Measurements from ENCODE around the gene DEXI. TPM values are rescaled to one million over a fixed set of nuclear protein-coding genes. Genes with fewer than 3 reads are reported as not detected.
"Not testable (repeated sequence)": the region's sequence is repeated elsewhere in the genome, so short reads cannot be mapped to it uniquely, and the experiment has no call there.

DEXI gene
- total RNA-seq, 1 donor from 2014 or later = 67.5 TPM

DNA sequence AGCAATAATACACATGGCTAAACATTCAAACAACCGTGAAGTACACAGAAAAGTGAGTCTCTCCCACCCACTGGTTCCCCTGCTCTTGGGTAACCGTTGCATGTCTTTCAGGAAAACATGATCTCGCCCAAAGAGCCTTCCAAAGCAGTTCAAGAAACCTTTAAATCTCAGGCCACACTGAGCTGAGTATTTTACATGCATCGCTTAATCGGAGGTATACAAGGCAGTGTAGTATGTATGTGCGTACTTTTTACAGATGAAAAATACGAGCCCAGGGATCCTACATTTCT lies 741 bp upstream of the DEXI start:
- H3K27ac ChIP-seq = peak overlapping the region; percentile 83

DNA sequence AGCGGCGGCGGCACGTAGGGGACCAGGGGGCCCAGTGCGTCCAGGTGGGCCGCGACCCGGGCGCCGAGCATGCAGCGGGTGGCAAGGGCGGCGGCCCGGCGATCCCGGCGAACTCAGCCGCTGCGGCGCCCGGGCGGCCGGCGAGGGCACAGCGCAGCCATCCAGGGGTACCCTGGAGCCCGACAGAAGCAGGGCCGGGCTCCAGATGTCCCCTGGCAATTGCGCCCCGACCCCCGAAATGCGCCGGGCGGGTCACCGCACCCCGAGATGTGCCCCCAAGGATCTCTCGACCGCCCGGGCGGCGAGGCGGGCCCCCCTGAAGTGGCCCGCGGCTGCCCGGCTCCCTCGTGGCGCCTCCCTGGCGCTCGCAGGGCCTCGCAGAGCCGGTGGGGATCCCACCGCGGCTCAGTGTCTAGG lies 325 bp downstream of the DEXI start:
- H3K4me3 ChIP-seq = peak overlapping the region; percentile 80
- H3K36me3 ChIP-seq; H3K9me3 ChIP-seq; intact Hi-C loops (cut with DNase I); DNase-seq (ENCODE audit: extremely low spot score in 2 of 2); H3K27me3 ChIP-seq: not testable (repeated sequence)
- H3K4me1 ChIP-seq = peaks cover 84% of the 10 kb centered on the region
- H3K27ac ChIP-seq = peak overlapping the region; percentile 83

More for the DNA sequence above, 741 bp upstream of the DEXI start:
- H3K36me3 ChIP-seq = no peaks in the 10 kb centered on the region
- no peak for TF ChIP-seq POLR2A (IDR thresholded peaks at IDR 0.05)
- TF ChIP-seq POLR2AphosphoS5 (IDR thresholded peaks at IDR 0.05; ENCODE audit: insufficient read depth in 1 of 2, low read depth in 1 of 2) = no peak
- H3K4me3 ChIP-seq = peak overlapping the region; percentile 80
- intact Hi-C loops (cut with DNase I) = no loop called here
- H3K4me1 ChIP-seq = peaks cover 78% of the 10 kb centered on the region
- no peaks in the 10 kb centered on the region for H3K27me3 ChIP-seq
- no peak for DNase-seq (ENCODE audit: extremely low spot score in 2 of 2)
- no peaks in the 10 kb centered on the region for H3K9me3 ChIP-seq

DNA sequence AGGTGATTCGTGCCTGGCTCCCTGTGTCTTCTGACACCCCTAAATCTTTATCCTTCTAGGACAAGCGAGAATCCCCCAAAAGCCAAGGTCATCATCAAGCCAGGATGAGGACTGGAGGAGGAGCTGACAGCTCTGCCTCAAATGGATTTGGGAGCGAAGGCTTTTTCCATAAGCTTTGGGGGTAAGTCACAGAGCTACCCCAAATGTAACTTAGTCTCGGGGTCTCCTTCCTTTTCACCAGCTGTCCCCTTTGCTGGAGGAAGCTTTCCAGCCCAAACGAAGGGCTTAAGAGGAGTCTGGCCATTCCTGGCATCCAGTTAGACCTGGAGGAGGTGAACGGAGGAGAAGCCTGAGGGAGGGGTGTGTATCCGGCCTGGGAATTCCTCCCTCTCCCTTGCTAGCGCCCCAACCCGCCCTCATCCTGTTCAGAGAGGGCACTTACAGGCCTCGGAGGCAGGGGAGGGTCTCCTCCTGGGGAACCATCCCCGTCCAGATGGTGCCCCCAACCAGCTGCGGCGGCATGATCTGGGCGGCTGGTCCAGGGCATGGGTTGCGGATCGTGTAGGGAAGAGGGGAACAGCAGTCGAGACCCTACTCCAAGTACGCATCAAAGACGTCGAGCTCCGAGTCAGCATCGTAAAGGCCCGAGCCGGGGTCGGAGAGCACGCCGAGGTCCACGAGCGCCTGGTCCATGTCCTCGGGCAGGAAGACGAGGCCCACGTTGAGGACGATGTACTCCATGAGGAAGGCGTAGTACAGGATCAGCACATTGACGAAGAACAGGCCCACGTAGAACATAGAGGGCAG lies 938 bp downstream of the DEXI start:
- H3K36me3 ChIP-seq = no peaks in the 10 kb centered on the region
- H3K9me3 ChIP-seq = no peaks in the 10 kb centered on the region
- H3K27ac ChIP-seq = peak overlapping the region; percentile 83
- peaks cover 84% of the 10 kb centered on the region for H3K4me1 ChIP-seq
- TF ChIP-seq POLR2AphosphoS5 (IDR thresholded peaks at IDR 0.05; ENCODE audit: insufficient read depth in 1 of 2, low read depth in 1 of 2) = peak in 1 of 2 donors; percentile 14
- no peak for TF ChIP-seq POLR2A (IDR thresholded peaks at IDR 0.05)
- DNase-seq (ENCODE audit: extremely low spot score in 2 of 2) = no peak
- intact Hi-C loops (cut with DNase I) = no loop called here
- no peaks in the 10 kb centered on the region for H3K27me3 ChIP-seq
- peak overlapping the region; percentile 80 for H3K4me3 ChIP-seq

DNA sequence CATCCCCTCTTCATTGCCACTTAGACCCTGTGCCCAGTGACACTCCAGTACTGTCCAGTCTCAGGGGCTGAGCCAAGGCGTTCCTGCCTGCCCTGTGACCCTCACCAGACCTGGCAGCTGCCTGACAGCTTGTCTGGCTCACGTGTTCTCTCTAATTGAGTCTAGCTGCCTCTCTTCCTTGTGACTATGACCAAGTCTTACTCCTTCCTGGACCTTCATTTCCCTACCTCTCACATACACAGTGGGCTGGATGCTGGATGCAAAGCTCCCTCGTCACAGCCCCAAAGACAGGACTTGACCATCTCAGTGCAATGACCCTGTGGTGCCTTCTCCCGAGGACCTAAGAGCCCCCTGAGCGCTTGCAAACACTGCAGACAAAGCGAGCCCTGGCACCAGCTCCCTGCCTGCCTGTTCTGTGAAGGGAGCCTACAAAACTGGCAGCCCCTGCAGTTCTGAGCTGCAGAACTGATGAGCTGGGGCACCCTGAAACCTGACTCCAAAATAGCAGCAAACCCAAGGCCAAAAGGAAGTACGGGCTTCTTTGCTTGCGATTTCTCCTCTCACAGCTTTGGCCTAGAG lies 1.7 kb downstream of the DEXI start:
- Histone ChIP-seq H3K9me3 (no peaks in the 10 kb centered on the region), H3K27me3 (no peaks in the 10 kb centered on the region), H3K36me3 (no peaks in the 10 kb centered on the region), H3K4me1 (peaks cover 84% of the 10 kb centered on the region), H3K4me3 (peak overlapping the region; percentile 80), H3K27ac (peak overlapping the region; percentile 83)
- intact Hi-C loops (cut with DNase I) = no loop called here
- peak in 1 of 2 donors; percentile 41 for TF ChIP-seq POLR2AphosphoS5 (IDR thresholded peaks at IDR 0.05; ENCODE audit: insufficient read depth in 1 of 2, low read depth in 1 of 2)
- no peak for TF ChIP-seq POLR2A (IDR thresholded peaks at IDR 0.05)
- TF ChIP-seq, protein P1, sequence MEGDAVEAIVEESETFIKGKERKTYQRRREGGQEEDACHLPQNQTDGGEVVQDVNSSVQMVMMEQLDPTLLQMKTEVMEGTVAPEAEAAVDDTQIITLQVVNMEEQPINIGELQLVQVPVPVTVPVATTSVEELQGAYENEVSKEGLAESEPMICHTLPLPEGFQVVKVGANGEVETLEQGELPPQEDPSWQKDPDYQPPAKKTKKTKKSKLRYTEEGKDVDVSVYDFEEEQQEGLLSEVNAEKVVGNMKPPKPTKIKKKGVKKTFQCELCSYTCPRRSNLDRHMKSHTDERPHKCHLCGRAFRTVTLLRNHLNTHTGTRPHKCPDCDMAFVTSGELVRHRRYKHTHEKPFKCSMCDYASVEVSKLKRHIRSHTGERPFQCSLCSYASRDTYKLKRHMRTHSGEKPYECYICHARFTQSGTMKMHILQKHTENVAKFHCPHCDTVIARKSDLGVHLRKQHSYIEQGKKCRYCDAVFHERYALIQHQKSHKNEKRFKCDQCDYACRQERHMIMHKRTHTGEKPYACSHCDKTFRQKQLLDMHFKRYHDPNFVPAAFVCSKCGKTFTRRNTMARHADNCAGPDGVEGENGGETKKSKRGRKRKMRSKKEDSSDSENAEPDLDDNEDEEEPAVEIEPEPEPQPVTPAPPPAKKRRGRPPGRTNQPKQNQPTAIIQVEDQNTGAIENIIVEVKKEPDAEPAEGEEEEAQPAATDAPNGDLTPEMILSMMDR (IDR thresholded peaks at IDR 0.05) = no peak
- no peak for DNase-seq (ENCODE audit: extremely low spot score in 2 of 2)

DNA sequence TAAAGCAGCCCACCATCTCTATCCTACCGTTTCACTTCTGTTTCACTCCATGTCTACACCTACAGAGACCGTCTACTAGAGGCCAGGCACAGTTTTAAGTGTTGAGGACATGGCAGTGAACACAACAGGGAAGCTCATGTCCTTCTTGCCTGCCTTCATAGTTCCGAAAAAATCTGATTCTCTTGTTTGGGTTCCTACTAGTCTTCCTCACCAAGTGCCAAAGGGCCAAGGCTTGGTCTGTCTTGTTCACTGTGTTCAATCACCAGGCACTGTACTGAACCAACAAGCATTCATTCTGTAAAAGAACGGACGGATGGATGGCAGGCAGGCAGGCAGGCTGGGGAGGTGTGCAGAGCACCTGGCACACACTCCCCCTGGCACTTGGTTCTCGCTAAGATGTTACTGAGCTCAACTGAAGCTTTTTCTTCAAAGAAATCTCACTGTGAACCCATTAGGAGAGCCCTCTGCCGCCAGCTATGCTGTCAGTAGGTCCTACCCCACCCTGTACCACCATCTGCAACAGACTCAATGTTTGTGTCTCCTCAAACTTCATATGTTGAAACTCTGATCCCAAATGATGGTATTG lies 2.5 kb downstream of the DEXI start:
- TF ChIP-seq POLR2A (IDR thresholded peaks at IDR 0.05) (no peak), POLR2AphosphoS5 (IDR thresholded peaks at IDR 0.05; ENCODE audit: insufficient read depth in 1 of 2, low read depth in 1 of 2) (no peak)
- TF ChIP-seq, protein P1 (IDR thresholded peaks at IDR 0.05) = no peak
- Histone ChIP-seq H3K27me3 (no peaks in the 10 kb centered on the region), H3K4me1 (peaks cover 85% of the 10 kb centered on the region), H3K9me3 (no peaks in the 10 kb centered on the region), H3K36me3 (no peaks in the 10 kb centered on the region), H3K4me3 (peak overlapping the region; percentile 80), H3K27ac (peak overlapping the region; percentile 83)
- DNase-seq (ENCODE audit: extremely low spot score in 2 of 2) = no peak
- intact Hi-C loops (cut with DNase I) = loop anchor here (5.0 kb wide), 1 partner anchor 202 kb away; no protein-coding TSS in a partner anchor

DNA sequence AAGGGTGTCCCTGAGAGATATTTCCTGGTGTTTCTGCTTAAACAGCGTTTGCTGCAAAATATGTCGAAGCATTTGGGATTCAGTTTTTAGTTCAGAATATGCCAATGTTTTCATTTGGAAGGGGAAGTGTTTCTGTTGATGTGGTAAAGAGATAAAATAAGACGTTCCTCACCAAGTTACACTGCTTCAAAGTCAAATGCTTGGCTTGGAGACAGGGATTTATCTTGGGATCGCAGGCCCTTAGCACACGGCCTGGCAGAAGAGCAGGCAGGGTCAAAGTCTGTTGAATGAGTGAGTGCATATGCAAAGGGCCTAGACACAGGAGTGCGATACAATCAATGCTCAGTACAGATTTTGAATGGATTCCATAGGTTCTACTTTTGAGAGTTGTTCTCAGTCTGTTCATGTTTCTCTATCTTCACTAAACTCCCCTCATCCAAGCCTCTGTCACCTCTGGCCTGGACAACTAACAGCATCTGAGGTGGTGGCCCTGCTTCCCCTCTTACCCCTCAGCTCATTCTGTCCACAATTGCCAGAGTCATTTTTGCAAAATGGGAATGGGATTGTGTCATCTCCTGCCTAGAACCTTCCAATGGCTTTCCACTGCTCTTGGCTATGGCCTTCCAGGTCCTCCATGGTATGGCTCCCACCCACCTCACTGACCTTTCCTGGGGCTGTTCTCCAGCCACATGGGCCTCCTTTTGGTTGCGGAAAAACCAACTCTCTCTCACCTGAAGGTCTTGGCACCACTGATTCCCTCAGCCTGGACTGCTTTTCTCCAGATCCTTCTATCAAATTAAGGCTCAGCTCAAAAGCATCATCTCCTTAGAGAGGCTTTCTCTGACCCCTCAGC lies 3.2 kb downstream of the DEXI start:
- peak overlapping the region in 1 of 2 donors; percentile 80 for H3K4me3 ChIP-seq
- H3K4me1 ChIP-seq = peaks cover 91% of the 10 kb centered on the region
- H3K27ac ChIP-seq = no peak overlapping the region
- no peaks in the 10 kb centered on the region for H3K27me3 ChIP-seq
- no peaks in the 10 kb centered on the region for H3K9me3 ChIP-seq
- no peak for DNase-seq (ENCODE audit: extremely low spot score in 2 of 2)
- intact Hi-C loops (cut with DNase I) = loop anchor here (5.0 kb wide), 1 partner anchor 202 kb away; no protein-coding TSS in a partner anchor
- H3K36me3 ChIP-seq = no peaks in the 10 kb centered on the region
- TF ChIP-seq, protein P1 (IDR thresholded peaks at IDR 0.05) = no peak
- TF ChIP-seq POLR2A (IDR thresholded peaks at IDR 0.05) (no peak), POLR2AphosphoS5 (IDR thresholded peaks at IDR 0.05; ENCODE audit: insufficient read depth in 1 of 2, low read depth in 1 of 2) (no peak)
